Spleen (tissue), 7 donors: ENCODE data around the gene C11orf86.

Source experiments
- CTCF ChIP-seq, 11 experiments: fragments of 200-600 bp in 7 of 11; fragments of 450-650 bp in 4 of 11; sonication (generic) in 4 of 11; IDR thresholded peaks in 8 of 11; conservative IDR thresholded peaks in 3 of 11; 1 replicate in 7 of 11; 2 replicates in 4 of 11; pipeline versions ENCODE4 v1.4.0 to v1.8.0; 2016 to 2021; ENCODE audit warnings: antibody characterized with exemption in 11 of 11, inconsistent platforms in 4 of 11, mild to moderate bottlenecking in 1 of 11
- POLR2A ChIP-seq, 3 donors: fragments of 450-650 bp; IDR thresholded peaks; one replicate each; pipeline ENCODE4 v1.5.1; 2017; ENCODE audit warnings: antibody characterized with exemption in 3 of 3, mild to moderate bottlenecking in 1 of 3
- POLR2AphosphoS5 ChIP-seq, 3 donors: sonication (generic); formaldehyde crosslinking; IDR thresholded peaks; one replicate each; pipeline ENCODE4 v1.5.1; 2017; ENCODE audit warnings: antibody characterized with exemption in 3 of 3
- donor health status: DM: no; HTN: no; CAD: no; lungs with moderate emphysema.
- donor health status: DM: no; HTN: no; CAD: no.
- donor health status: DM: no; HTN: no; CAD: no.

- TF ChIP-seq CTCF (IDR thresholded peaks at IDR 0.05 in 8 of 11, conservative IDR thresholded peaks at IDR 0.05 in 3 of 11) = no peak
- TF ChIP-seq POLR2AphosphoS5 (IDR thresholded peaks at IDR 0.05) = no peak
- TF ChIP-seq POLR2A (IDR thresholded peaks at IDR 0.05) = no peak
Observed at GRCh38 chr11:66979336-66979980, 4.4 kb downstream of the C11orf86 start.
